Right ventricle myocardium superior (tissue), 1 donor: ENCODE results near the gene STRC. TPM values are rescaled to one million over a fixed set of nuclear protein-coding genes. Genes with fewer than 3 reads are reported as not detected.
"Not testable (repeated sequence)": the region's sequence is repeated elsewhere in the genome, so short reads cannot be mapped to it uniquely, and the experiment has no call there.

Experiments
- ATAC-seq: fragments of 200-7000 bp; cut with Tn5 transposase; one replicate; pipeline ENCODE4 v1.9.1; 2020; ENCODE audit warnings: mild to moderate bottlenecking; ENCODE audit not compliant: poor library complexity
- DNase-seq: peaks from one replicate; pipeline ENCODE4 v3.0.0-alpha.2; 2020
- intact Hi-C: fragments of 100-400 bp; cut with DNase I; formaldehyde crosslinking; loops from one replicate; pipeline ENCODE4 v1.11.2; 2022
- long read RNA-seq: library from polyadenylated mRNA; unstranded; transcript quantifications from one replicate; pipeline ENCODE4 v2.0.0, GENCODE V29; 2021
- total RNA-seq: library from RNA; stranded (reverse); fragmentation: NEBNext Ultra II Directional; extraction: Animal tissue kit (Norgen Biotek cat#: 25700); gene quantifications from one replicate; pipeline ENCODE4 v1.2.1, GENCODE V29; 2021
- donor health status: DM: no; HTN: yes; CAD: no; lungs with severe emphysema.

The STRC gene
- total RNA-seq: not detected
- long read RNA-seq: 0 reads

GRCh38 chr15:43618700-43619099 is at the start of gene STRC:
STRC (minus strand) TSS chr15:43618800; CDS start chr15:43618722, 78 bp downstream.
- ATAC-seq, DNase-seq, intact Hi-C loops: not testable (repeated sequence)

- DNase-seq, intact Hi-C loops, ATAC-seq: not testable (repeated sequence)
Observed at GRCh38 chr15:43666177-43666576, 47.6 kb upstream of the STRC start.

GRCh38 chr15:43663333-43663732 is 44.7 kb upstream of the STRC start:
- DNase-seq, intact Hi-C loops, ATAC-seq: not testable (repeated sequence)

- ATAC-seq, intact Hi-C loops, DNase-seq: not testable (repeated sequence)
Observed at GRCh38 chr15:43662293-43662692, 43.7 kb upstream of the STRC start.

GRCh38 chr15:43659727-43660126 is 41.1 kb upstream of the STRC start:
- DNase-seq, ATAC-seq, intact Hi-C loops: not testable (repeated sequence)

- intact Hi-C loops, DNase-seq, ATAC-seq: not testable (repeated sequence)
Observed at GRCh38 chr15:43649430-43649926, 30.9 kb upstream of the STRC start.

- ATAC-seq: no peak
- intact Hi-C loops: no loop called here
- DNase-seq: no peak
Observed at GRCh38 chr15:43648649-43649429, 30.2 kb upstream of the STRC start, which contains the start of gene CATSPER2. CATSPER2 (minus strand) TSS chr15:43648844; CDS start chr15:43648061, 783 bp downstream.

GRCh38 chr15:43638464-43639204 is 20.0 kb upstream of the STRC start:
- DNase-seq, intact Hi-C loops: not testable (repeated sequence)

GRCh38 chr15:43626937-43627336 is 8.3 kb upstream of the STRC start:
- intact Hi-C loops, DNase-seq, ATAC-seq: not testable (repeated sequence)

More at GRCh38 chr15:43638464-43639204, 20.0 kb upstream of the STRC start:
- ATAC-seq: not testable (repeated sequence)

GRCh38 chr15:43625106-43625505 is 6.5 kb upstream of the STRC start:
- intact Hi-C loops: no loop called here
- no peak for DNase-seq
- ATAC-seq: no peak

- intact Hi-C loops, ATAC-seq, DNase-seq: not testable (repeated sequence)
Observed at GRCh38 chr15:43622068-43622799, 3.6 kb upstream of the STRC start.

- DNase-seq, ATAC-seq, intact Hi-C loops: not testable (repeated sequence)
Observed at GRCh38 chr15:43617750-43618149, 850 bp downstream of the STRC start.

GRCh38 chr15:43602233-43602632 is 16.4 kb downstream of the STRC start:
- ATAC-seq, intact Hi-C loops, DNase-seq: not testable (repeated sequence)

- ATAC-seq, DNase-seq, intact Hi-C loops: not testable (repeated sequence)
Observed at GRCh38 chr15:43600200-43600599, 18.4 kb downstream of the STRC start.

GRCh38 chr15:43599131-43599530 is 19.5 kb downstream of the STRC start:
- ATAC-seq, intact Hi-C loops, DNase-seq: not testable (repeated sequence)

GRCh38 chr15:43593328-43594190 is 25.0 kb downstream of the STRC start, which contains the start of gene CKMT1B:
CKMT1B (plus strand) TSS chr15:43594027; CDS start chr15:43594219, 192 bp downstream.
- peak; percentile 51 for ATAC-seq
- intact Hi-C loops, DNase-seq: not testable (repeated sequence)

- intact Hi-C loops, ATAC-seq, DNase-seq: not testable (repeated sequence)
Observed at GRCh38 chr15:43592841-43593240, 25.8 kb downstream of the STRC start.
